K562 (cell line): Measurements from ENCODE around the gene FOXS1. TPM values are rescaled to one million over a fixed set of nuclear protein-coding genes. Genes with fewer than 3 reads are reported as not detected.

Experiments
- ATAC-seq: fragments of 200-7000 bp; cut with Tn5 transposase; 3 replicates; pipeline ENCODE4 v1.9.1; 2020; ENCODE audit warnings: moderate library complexity
- BruUV-seq: library from RNA; stranded (reverse); fragments of 400-500 nt; replicated peaks from 2 replicates; lab custom pipeline; 2021; lab: Mats Ljungman, UMichigan
- CTCF ChIA-PET: fragments of 300-600 bp; formaldehyde crosslinking; extraction: SDS; loops from one replicate; lab custom pipeline; 2021; ENCODE audit warnings: low intra/inter-chr PET ratio; lab: Yijun Ruan, JAX
- POLR2A ChIA-PET: fragments of 300-600, 350-650 bp; sonication (Branson Sonifier 250); formaldehyde crosslinking; extraction: SDS; loops from one replicate; lab custom pipeline; 2021; ENCODE audit warnings: antibody characterized with exemption, inconsistent platforms; lab: Yijun Ruan, JAX
- DNase-seq, 4 experiments: peaks; one replicate each; pipeline versions ENCODE4 v3.0.0 to v3.0.0-alpha.2; 2011 to 2018; ENCODE audit warnings: low spot score in 3 of 4, mixed read lengths in 3 of 4; ENCODE audit errors: extremely low read depth in 1 of 4
- FAIRE-seq: peaks from 2 replicates; lab custom pipeline; 2011; peaks lifted over from hg19 to GRCh38; lab: Jason Lieb, UNC
- H2AFZ ChIP-seq: 2 replicates; pipeline ENCODE4 v1.6.0; 2011; ENCODE audit warnings: low read depth, low read length, control low read depth, inconsistent platforms
- H3K27ac ChIP-seq: fragments of 200-600 bp; 3 replicates; pipeline ENCODE4 v1.8.0; 2011; ENCODE audit warnings: low read depth, mild to moderate bottlenecking, control low read depth, inconsistent platforms, low read length, moderate library complexity, mixed read lengths; ENCODE audit errors: extremely low read depth
- H3K27me3 ChIP-seq, 2 experiments: fragments of 300-600 bp in 1 of 2; 2 replicates in 1 of 2; 3 replicates in 1 of 2; pipeline versions ENCODE4 v1.6.0 to v1.8.0; 2011; ENCODE audit warnings: inconsistent platforms in 2 of 2, low read length in 2 of 2, mild to moderate bottlenecking in 1 of 2, mixed read lengths in 1 of 2, moderate library complexity in 1 of 2; ENCODE audit not compliant: control insufficient read depth in 2 of 2, insufficient read depth in 2 of 2
- H3K36me3 ChIP-seq: fragments of 300-600 bp; 3 replicates; pipeline ENCODE4 v1.8.0; 2011; ENCODE audit warnings: mild to moderate bottlenecking, low read length, inconsistent platforms; ENCODE audit not compliant: control insufficient read depth, insufficient read depth
- H3K4me1 ChIP-seq, 2 experiments: fragments of 200-600 bp in 1 of 2; replicated peaks in 1 of 2; 2 replicates in 1 of 2; 3 replicates in 1 of 2; pipeline versions ENCODE4 v1.5.1 to v1.8.0; 2011; ENCODE audit warnings: inconsistent platforms in 2 of 2, low read length in 2 of 2, mild to moderate bottlenecking in 1 of 2, mixed read lengths in 1 of 2, moderate library complexity in 1 of 2; ENCODE audit not compliant: control insufficient read depth in 2 of 2, insufficient read depth in 2 of 2
- H3K4me2 ChIP-seq: 2 replicates; pipeline ENCODE4 v1.6.1; 2011; ENCODE audit warnings: low read length, control low read depth, inconsistent platforms, mixed read lengths; ENCODE audit not compliant: insufficient read depth
- H3K4me3 ChIP-seq: fragments of 200-600 bp; sonication (generic), shearing (Covaris generic); 2 replicates; pipeline ENCODE4 v1.5.1; 2016; ENCODE audit warnings: control low read depth, inconsistent platforms
- H3K79me2 ChIP-seq: fragments of 200-600 bp; 3 replicates; pipeline ENCODE4 v1.8.0; 2011; ENCODE audit warnings: low read length, inconsistent platforms; ENCODE audit not compliant: control insufficient read depth, insufficient read depth
- H3K9ac ChIP-seq, 2 experiments: 2 replicates each; pipeline versions ENCODE4 v1.6.0 to v1.6.1; 2011; ENCODE audit warnings: low read depth in 2 of 2, low read length in 2 of 2, control low read depth in 1 of 2, inconsistent platforms in 1 of 2, mild to moderate bottlenecking in 1 of 2, mixed read lengths in 1 of 2; ENCODE audit not compliant: insufficient read depth in 1 of 2
- H3K9me1 ChIP-seq: one replicate; pipeline ENCODE4 v1.6.0; 2011; ENCODE audit warnings: inconsistent platforms, mild to moderate bottlenecking, low read length, moderate library complexity; ENCODE audit not compliant: control insufficient read depth, insufficient read depth
- H3K9me3 ChIP-seq: replicated peaks from 2 replicates; pipeline ENCODE4 v1.5.1; 2011; ENCODE audit warnings: low read depth, low read length, inconsistent platforms; ENCODE audit not compliant: control insufficient read depth, insufficient read depth
- H4K20me1 ChIP-seq: replicated peaks from 2 replicates; pipeline ENCODE4 v1.6.1; 2011; ENCODE audit warnings: low read length, inconsistent platforms, mixed read lengths; ENCODE audit not compliant: control insufficient read depth, insufficient read depth
- ATF1 ChIP-seq, 2 experiments: fragments of 450-650 bp in 1 of 2; IDR thresholded peaks; 2 replicates each; pipeline ENCODE4 v1.6.1; 2016; ENCODE audit warnings: missing compliant biosample characterization in 1 of 2, missing genetic modification characterization in 1 of 2
- MEIS2 ChIP-seq: fragments of 450-650 bp; IDR thresholded peaks from 2 replicates; pipeline ENCODE4 v1.6.1; 2014; ENCODE audit warnings: mild to moderate bottlenecking; ENCODE audit not compliant: partially characterized antibody
- RAD21 ChIP-seq, 2 experiments: fragments of 250-450 bp in 1 of 2; fragments of 450-650 bp in 1 of 2; sonication (Bioruptor Pico) in 1 of 2; formaldehyde crosslinking in 1 of 2; IDR thresholded peaks in 1 of 2; conservative IDR thresholded peaks in 1 of 2; 2 replicates each; pipeline versions ENCODE4 v1.4.0 to v1.8.0; 2020 to 2022; ENCODE audit warnings: mild to moderate bottlenecking in 2 of 2, moderate library complexity in 1 of 2
- SNIP1 ChIP-seq: fragments of 450-650 bp; IDR thresholded peaks from 2 replicates; pipeline ENCODE4 v1.7.1; 2017; ENCODE audit warnings: low read depth, mild to moderate bottlenecking
- ZBTB7A ChIP-seq: IDR thresholded peaks from 2 replicates; pipeline ENCODE4 v1.6.1; 2011; ENCODE audit warnings: low read depth, mild to moderate bottlenecking, low read length, moderate library complexity, borderline replicate concordance; ENCODE audit not compliant: control insufficient read depth
- ZNF224 ChIP-seq: sonication (generic); formaldehyde crosslinking; IDR thresholded peaks from 2 replicates; pipeline ENCODE4 v1.8.0; 2022; ENCODE audit warnings: mild to moderate bottlenecking, missing genetic modification reagents
- ZNF695 ChIP-seq: fragments of 450-650 bp; formaldehyde crosslinking; IDR thresholded peaks from 2 replicates; pipeline ENCODE4 v1.4.0; 2020; ENCODE audit warnings: mild to moderate bottlenecking, moderate library complexity
- WGBS: fragments of 100-300 bp; shearing (Covaris generic); methylation state at CpG from one replicate; pipeline ENCODE4 v1.1.6; 2016; ENCODE audit warnings: low coverage, mixed read lengths; ENCODE audit not compliant: insufficient coverage; ENCODE audit errors: missing lambda C conversion rate; 5-methylcytosine and 5-hydroxymethylcytosine counted together
- in situ Hi-C: fragments of 300-500 bp; cut with MboI; formaldehyde crosslinking; loops from 4 replicates; pipeline ENCODE4 v1.15.0; 2018; ENCODE audit warnings: inconsistent platforms, mixed read lengths
- intact Hi-C: fragments of 100-400 bp; cut with micrococcal nuclease; formaldehyde crosslinking; loops from 2 replicates; pipeline ENCODE4 v1.14.2; 2022
- polyA plus RNA-seq, 8 experiments: library from polyadenylated mRNA; depleted of rRNA in 4 of 8; stranded (reverse) in 5 of 8; unstranded in 3 of 8; fragments of >200 nt; fragmentation: Nextera tagmentation in 2 of 8; fragmentation: Illumina TruSeq in 1 of 8; extraction: Ambion mirVana in 2 of 8; extraction: Trizol in 1 of 8; gene quantifications; 2 replicates each; pipeline versions ENCODE4 v1.2.1 to v1.2.3, GENCODE V29; 2011 to 2014; ENCODE audit warnings: inconsistent platforms in 1 of 8, missing spikeins in 1 of 8
- total RNA-seq, 7 experiments: library from RNA; depleted of rRNA in 6 of 7; stranded (reverse); fragments of >200 nt in 6 of 7; fragmentation: Illumina TruSeq in 2 of 7; extraction: Trizol in 2 of 7; gene quantifications; 2 replicates each; pipeline versions ENCODE4 v1.2.1 to v1.2.3, GENCODE V29; 2011 to 2021; ENCODE audit warnings: low replicate concordance in 1 of 7
- TF ChIP-seq, protein P1 (sequence below): fragments of 450-650 bp; IDR thresholded peaks from 2 replicates; pipeline ENCODE4 v1.6.1; 2016; ENCODE audit warnings: mild to moderate bottlenecking
- TF ChIP-seq, protein P2 (sequence below): sonication (generic); formaldehyde crosslinking; IDR thresholded peaks from 2 replicates; pipeline ENCODE4 v1.8.1; 2023; ENCODE audit warnings: mild to moderate bottlenecking, missing genetic modification reagents
- TF ChIP-seq, protein P3 (sequence below): IDR thresholded peaks from 2 replicates; pipeline ENCODE4 v1.6.1; 2011; ENCODE audit not compliant: insufficient read length; ENCODE audit errors: extremely low read depth
- TF ChIP-seq, protein P4 (sequence below): fragments of 450-650 bp; IDR thresholded peaks from 2 replicates; pipeline ENCODE4 v1.6.1; 2016
- TF ChIP-seq, protein P5 (sequence below), 2 experiments: fragments of 450-650 bp; IDR thresholded peaks; 2 replicates each; pipeline ENCODE4 v1.6.1; 2016

FOXS1 gene
- total and polyA plus RNA-seq, 9 of the 15 experiments (the other 6 are each of a cell fraction or from before 2014, with no cell fraction given), result not detected

DNA sequence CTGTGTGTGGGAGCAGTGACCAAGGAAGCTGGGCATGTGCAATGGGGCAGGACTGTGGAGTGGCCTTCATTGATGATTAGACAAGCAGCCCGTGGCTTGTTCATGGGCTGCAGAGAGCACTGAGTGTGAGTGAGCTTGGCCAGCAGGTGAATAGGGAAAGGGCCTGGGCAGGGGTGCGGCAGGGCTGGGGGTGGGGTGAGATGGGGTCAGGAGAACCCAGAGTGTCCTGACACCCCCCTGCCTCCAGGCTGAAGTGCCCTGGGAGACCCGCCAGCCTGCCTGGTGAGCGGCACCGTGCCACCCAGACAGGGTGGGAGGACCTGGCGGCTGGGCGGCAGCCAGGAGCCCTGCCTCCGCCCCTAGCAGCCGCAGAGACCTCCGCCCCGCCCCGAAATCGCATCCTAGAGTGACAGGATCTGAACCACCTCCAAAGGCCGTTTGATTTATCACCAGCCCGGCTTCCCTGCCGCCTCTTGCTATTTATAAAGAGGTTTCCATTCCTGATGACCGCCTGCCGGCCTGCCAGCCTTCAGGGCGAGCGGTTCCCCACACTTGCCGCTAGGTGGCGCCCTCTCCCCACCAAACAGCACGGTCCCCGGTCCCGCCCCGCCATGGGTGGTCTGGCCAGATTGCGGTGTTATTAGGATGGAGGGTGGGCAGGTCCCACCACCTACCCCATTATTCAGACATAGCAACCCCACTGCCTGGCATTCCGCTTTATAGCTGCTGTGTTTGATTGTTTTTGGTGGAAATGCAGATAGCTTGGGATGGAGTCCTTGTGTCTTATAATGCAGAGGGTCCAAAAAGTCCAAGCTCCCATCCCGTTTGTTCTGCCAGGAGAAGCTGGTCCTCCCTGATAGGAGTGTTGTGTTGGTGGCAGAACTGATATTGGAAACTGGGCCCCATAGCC lies 22.7 kb downstream of the FOXS1 start:
- Histone ChIP-seq H3K4me3 (no peak overlapping the region), H2AFZ (peak overlapping the region; percentile 65; the same call in 1 of the 2 replicates), H3K79me2 (no peaks in the 10 kb centered on the region), H3K4me2 (no peak overlapping the region), H3K9me3 (no peaks in the 10 kb centered on the region), H3K9ac (0 out of 4 replicates have a peak overlapping the region, but pooled peaks of 1 of the 2 experiments have one; percentile 26), H3K27me3 (peaks cover 11 to 16% of the 10 kb centered on the region in 2 experiments; a peak in 3 of 5 replicates), H4K20me1 (peaks cover 7% of the 10 kb centered on the region; the same call in 1 of the 2 replicates), H3K36me3 (no peaks in the 10 kb centered on the region), H3K4me1 (peaks cover 0 to 10% of the 10 kb centered on the region in 2 experiments; a peak in 3 of 5 replicates), H3K27ac (no peak overlapping the region), H3K9me1 (no peaks in the 10 kb centered on the region)
- DNase-seq, result peak; percentile 79 to 89 (median 86)
- intact Hi-C loops (loop anchor here (1.0 to 10.0 kb wide), 4 partner anchors 24 to 832 kb away; no protein-coding TSS in a partner anchor), in situ Hi-C loops (no loop called here)
- ChIA-PET POLR2A (no interaction called here), CTCF (interaction anchor here (0.6 to 2.5 kb wide), 7 partner anchors 22 to 272 kb away, joined by 3 to 18 read pairs (median 5); partner anchors contain the start of genes FOXS1 and PDRG1)
- no TSS peak for BruUV-seq
- peak; percentile 91 for FAIRE-seq
- WGBS, result 8% methylated on average over 22 of the region's 29 CpGs
- ATAC-seq, result peak; percentile 95
- TF ChIP-seq, protein P1, sequence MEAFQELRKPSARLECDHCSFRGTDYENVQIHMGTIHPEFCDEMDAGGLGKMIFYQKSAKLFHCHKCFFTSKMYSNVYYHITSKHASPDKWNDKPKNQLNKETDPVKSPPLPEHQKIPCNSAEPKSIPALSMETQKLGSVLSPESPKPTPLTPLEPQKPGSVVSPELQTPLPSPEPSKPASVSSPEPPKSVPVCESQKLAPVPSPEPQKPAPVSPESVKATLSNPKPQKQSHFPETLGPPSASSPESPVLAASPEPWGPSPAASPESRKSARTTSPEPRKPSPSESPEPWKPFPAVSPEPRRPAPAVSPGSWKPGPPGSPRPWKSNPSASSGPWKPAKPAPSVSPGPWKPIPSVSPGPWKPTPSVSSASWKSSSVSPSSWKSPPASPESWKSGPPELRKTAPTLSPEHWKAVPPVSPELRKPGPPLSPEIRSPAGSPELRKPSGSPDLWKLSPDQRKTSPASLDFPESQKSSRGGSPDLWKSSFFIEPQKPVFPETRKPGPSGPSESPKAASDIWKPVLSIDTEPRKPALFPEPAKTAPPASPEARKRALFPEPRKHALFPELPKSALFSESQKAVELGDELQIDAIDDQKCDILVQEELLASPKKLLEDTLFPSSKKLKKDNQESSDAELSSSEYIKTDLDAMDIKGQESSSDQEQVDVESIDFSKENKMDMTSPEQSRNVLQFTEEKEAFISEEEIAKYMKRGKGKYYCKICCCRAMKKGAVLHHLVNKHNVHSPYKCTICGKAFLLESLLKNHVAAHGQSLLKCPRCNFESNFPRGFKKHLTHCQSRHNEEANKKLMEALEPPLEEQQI, result no peak
- TF ChIP-seq ZNF224 (CRISPR knock-in tag) (no peak), ZBTB7A (peak; percentile 35; the same call in 1 of the 2 replicates), ATF1 (CRISPR knock-in tag; IDR thresholded peaks at IDR 0.05) (no peak), ATF1 (tag; IDR thresholded peaks at IDR 0.05) (no peak), RAD21 (CRISPR knock-in tag; conservative IDR thresholded peaks at IDR 0.05 in 1 of 2, IDR thresholded peaks at IDR 0.05 in 1 of 2) (peak; percentile 95 to 96), SNIP1 (no peak), ZNF695 (CRISPR knock-in tag) (no peak), MEIS2 (peak; percentile 77)
- TF ChIP-seq, protein P2, sequence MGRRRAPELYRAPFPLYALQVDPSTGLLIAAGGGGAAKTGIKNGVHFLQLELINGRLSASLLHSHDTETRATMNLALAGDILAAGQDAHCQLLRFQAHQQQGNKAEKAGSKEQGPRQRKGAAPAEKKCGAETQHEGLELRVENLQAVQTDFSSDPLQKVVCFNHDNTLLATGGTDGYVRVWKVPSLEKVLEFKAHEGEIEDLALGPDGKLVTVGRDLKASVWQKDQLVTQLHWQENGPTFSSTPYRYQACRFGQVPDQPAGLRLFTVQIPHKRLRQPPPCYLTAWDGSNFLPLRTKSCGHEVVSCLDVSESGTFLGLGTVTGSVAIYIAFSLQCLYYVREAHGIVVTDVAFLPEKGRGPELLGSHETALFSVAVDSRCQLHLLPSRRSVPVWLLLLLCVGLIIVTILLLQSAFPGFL (CRISPR knock-in tag), result no peak
- TF ChIP-seq, protein P3, sequence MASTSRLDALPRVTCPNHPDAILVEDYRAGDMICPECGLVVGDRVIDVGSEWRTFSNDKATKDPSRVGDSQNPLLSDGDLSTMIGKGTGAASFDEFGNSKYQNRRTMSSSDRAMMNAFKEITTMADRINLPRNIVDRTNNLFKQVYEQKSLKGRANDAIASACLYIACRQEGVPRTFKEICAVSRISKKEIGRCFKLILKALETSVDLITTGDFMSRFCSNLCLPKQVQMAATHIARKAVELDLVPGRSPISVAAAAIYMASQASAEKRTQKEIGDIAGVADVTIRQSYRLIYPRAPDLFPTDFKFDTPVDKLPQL, result no peak
- TF ChIP-seq, protein P4, sequence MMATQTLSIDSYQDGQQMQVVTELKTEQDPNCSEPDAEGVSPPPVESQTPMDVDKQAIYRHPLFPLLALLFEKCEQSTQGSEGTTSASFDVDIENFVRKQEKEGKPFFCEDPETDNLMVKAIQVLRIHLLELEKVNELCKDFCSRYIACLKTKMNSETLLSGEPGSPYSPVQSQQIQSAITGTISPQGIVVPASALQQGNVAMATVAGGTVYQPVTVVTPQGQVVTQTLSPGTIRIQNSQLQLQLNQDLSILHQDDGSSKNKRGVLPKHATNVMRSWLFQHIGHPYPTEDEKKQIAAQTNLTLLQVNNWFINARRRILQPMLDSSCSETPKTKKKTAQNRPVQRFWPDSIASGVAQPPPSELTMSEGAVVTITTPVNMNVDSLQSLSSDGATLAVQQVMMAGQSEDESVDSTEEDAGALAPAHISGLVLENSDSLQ, result peak; percentile 62
- TF ChIP-seq, protein P5, sequence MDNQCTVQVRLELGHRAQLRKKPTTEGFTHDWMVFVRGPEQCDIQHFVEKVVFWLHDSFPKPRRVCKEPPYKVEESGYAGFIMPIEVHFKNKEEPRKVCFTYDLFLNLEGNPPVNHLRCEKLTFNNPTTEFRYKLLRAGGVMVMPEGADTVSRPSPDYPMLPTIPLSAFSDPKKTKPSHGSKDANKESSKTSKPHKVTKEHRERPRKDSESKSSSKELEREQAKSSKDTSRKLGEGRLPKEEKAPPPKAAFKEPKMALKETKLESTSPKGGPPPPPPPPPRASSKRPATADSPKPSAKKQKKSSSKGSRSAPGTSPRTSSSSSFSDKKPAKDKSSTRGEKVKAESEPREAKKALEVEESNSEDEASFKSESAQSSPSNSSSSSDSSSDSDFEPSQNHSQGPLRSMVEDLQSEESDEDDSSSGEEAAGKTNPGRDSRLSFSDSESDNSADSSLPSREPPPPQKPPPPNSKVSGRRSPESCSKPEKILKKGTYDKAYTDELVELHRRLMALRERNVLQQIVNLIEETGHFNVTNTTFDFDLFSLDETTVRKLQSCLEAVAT (IDR thresholded peaks at IDR 0.05), result no peak
